Measurements from ENCODE around the gene AKNA.

The AKNA gene

GRCh38 chr9:114349713-114350480 is 37.9 kb downstream of the AKNA start:
- H3K9me3 ChIP-seq (ENCODE audit: low read length) = no peaks in the 10 kb centered on the region
- peak overlapping the region; percentile 4 for H3K9ac ChIP-seq (ENCODE audit: low read length)
- H3K36me3 ChIP-seq (ENCODE audit: insufficient read depth, low read length) = peaks cover 39% of the 10 kb centered on the region
- peaks cover 18% of the 10 kb centered on the region for H3K4me1 ChIP-seq (ENCODE audit: insufficient read depth, low read length)
- H3K27ac ChIP-seq (ENCODE audit: low read depth, low read length) = peak overlapping the region; percentile 58
- no peaks in the 10 kb centered on the region for H3K27me3 ChIP-seq (ENCODE audit: control insufficient read depth in 1 of 2, insufficient read depth in 2 of 2, low read length in 2 of 2)
- H3K4me3 ChIP-seq (ENCODE audit: low read depth in 1 of 2, low read length in 2 of 2) = no peak overlapping the region

- Histone ChIP-seq H3K36me3 (ENCODE audit: insufficient read depth, low read length) (peaks cover 46% of the 10 kb centered on the region), H3K9ac (ENCODE audit: low read length) (peak overlapping the region; percentile 4)
These were observed 38.8 kb downstream of the AKNA start for GRCh38 chr9:114348906-114349482.

GRCh38 chr9:114348261-114348905 is 39.4 kb downstream of the AKNA start:
- Histone ChIP-seq H3K27ac (ENCODE audit: low read depth, low read length) (peak overlapping the region; percentile 79), H3K4me3 (ENCODE audit: low read depth in 1 of 2, low read length in 2 of 2) (no peak overlapping the region), H3K36me3 (ENCODE audit: insufficient read depth, low read length) (peaks cover 48% of the 10 kb centered on the region), H3K27me3 (ENCODE audit: control insufficient read depth in 1 of 2, insufficient read depth in 2 of 2, low read length in 2 of 2) (no peaks in the 10 kb centered on the region), H3K9ac (ENCODE audit: low read length) (no peak overlapping the region), H3K9me3 (ENCODE audit: low read length) (no peaks in the 10 kb centered on the region), H3K4me1 (ENCODE audit: insufficient read depth, low read length) (peaks cover 28% of the 10 kb centered on the region)

More at GRCh38 chr9:114348906-114349482, 38.8 kb downstream of the AKNA start:
- peaks cover 25% of the 10 kb centered on the region for H3K4me1 ChIP-seq (ENCODE audit: insufficient read depth, low read length)
- H3K27me3 ChIP-seq (ENCODE audit: control insufficient read depth in 1 of 2, insufficient read depth in 2 of 2, low read length in 2 of 2) = no peaks in the 10 kb centered on the region
- peak overlapping the region; percentile 79 for H3K27ac ChIP-seq (ENCODE audit: low read depth, low read length)
- no peak overlapping the region for H3K4me3 ChIP-seq (ENCODE audit: low read depth in 1 of 2, low read length in 2 of 2)
- no peaks in the 10 kb centered on the region for H3K9me3 ChIP-seq (ENCODE audit: low read length)

- no peaks in the 10 kb centered on the region for H3K27me3 ChIP-seq (ENCODE audit: control insufficient read depth in 1 of 2, insufficient read depth in 2 of 2, low read length in 2 of 2)
- peaks cover 55% of the 10 kb centered on the region for H3K36me3 ChIP-seq (ENCODE audit: insufficient read depth, low read length)
- peaks cover 33% of the 10 kb centered on the region for H3K4me1 ChIP-seq (ENCODE audit: insufficient read depth, low read length)
- H3K27ac ChIP-seq (ENCODE audit: low read depth, low read length) = peak overlapping the region; percentile 79
- H3K9me3 ChIP-seq (ENCODE audit: low read length) = no peaks in the 10 kb centered on the region
- H3K9ac ChIP-seq (ENCODE audit: low read length) = no peak overlapping the region
- H3K4me3 ChIP-seq (ENCODE audit: low read depth in 1 of 2, low read length in 2 of 2) = no peak overlapping the region
These were observed 40.1 kb downstream of the AKNA start for GRCh38 chr9:114347675-114348074.

- no peaks in the 10 kb centered on the region for H3K9me3 ChIP-seq (ENCODE audit: low read length)
- no peak overlapping the region for H3K4me3 ChIP-seq (ENCODE audit: low read depth in 1 of 2, low read length in 2 of 2)
- no peak overlapping the region for H3K27ac ChIP-seq (ENCODE audit: low read depth, low read length)
- no peaks in the 10 kb centered on the region for H3K27me3 ChIP-seq (ENCODE audit: control insufficient read depth in 1 of 2, insufficient read depth in 2 of 2, low read length in 2 of 2)
- peaks cover 66% of the 10 kb centered on the region for H3K36me3 ChIP-seq (ENCODE audit: insufficient read depth, low read length)
- no peak overlapping the region for H3K9ac ChIP-seq (ENCODE audit: low read length)
- H3K4me1 ChIP-seq (ENCODE audit: insufficient read depth, low read length) = peaks cover 33% of the 10 kb centered on the region
These were observed 41.6 kb downstream of the AKNA start for GRCh38 chr9:114346146-114346545.

GRCh38 chr9:114345493-114346065 is 42.2 kb downstream of the AKNA start:
- Histone ChIP-seq H3K9ac (ENCODE audit: low read length) (no peak overlapping the region), H3K4me1 (ENCODE audit: insufficient read depth, low read length) (peaks cover 33% of the 10 kb centered on the region), H3K27ac (ENCODE audit: low read depth, low read length) (no peak overlapping the region), H3K27me3 (ENCODE audit: control insufficient read depth in 1 of 2, insufficient read depth in 2 of 2, low read length in 2 of 2) (no peaks in the 10 kb centered on the region), H3K9me3 (ENCODE audit: low read length) (no peaks in the 10 kb centered on the region), H3K36me3 (ENCODE audit: insufficient read depth, low read length) (peaks cover 66% of the 10 kb centered on the region), H3K4me3 (ENCODE audit: low read depth in 1 of 2, low read length in 2 of 2) (no peak overlapping the region)

GRCh38 chr9:114344692-114345091 is 43.1 kb downstream of the AKNA start:
- Histone ChIP-seq H3K9me3 (ENCODE audit: low read length) (no peaks in the 10 kb centered on the region), H3K4me3 (ENCODE audit: low read depth in 1 of 2, low read length in 2 of 2) (no peak overlapping the region), H3K4me1 (ENCODE audit: insufficient read depth, low read length) (peaks cover 31% of the 10 kb centered on the region), H3K27me3 (ENCODE audit: control insufficient read depth in 1 of 2, insufficient read depth in 2 of 2, low read length in 2 of 2) (no peaks in the 10 kb centered on the region), H3K27ac (ENCODE audit: low read depth, low read length) (peak overlapping the region; percentile 67), H3K9ac (ENCODE audit: low read length) (no peak overlapping the region), H3K36me3 (ENCODE audit: insufficient read depth, low read length) (peaks cover 66% of the 10 kb centered on the region)

- Histone ChIP-seq H3K27ac (ENCODE audit: low read depth, low read length) (peak overlapping the region; percentile 67), H3K9me3 (ENCODE audit: low read length) (no peaks in the 10 kb centered on the region), H3K36me3 (ENCODE audit: insufficient read depth, low read length) (peaks cover 68% of the 10 kb centered on the region), H3K9ac (ENCODE audit: low read length) (no peak overlapping the region), H3K27me3 (ENCODE audit: control insufficient read depth in 1 of 2, insufficient read depth in 2 of 2, low read length in 2 of 2) (no peaks in the 10 kb centered on the region), H3K4me3 (ENCODE audit: low read depth in 1 of 2, low read length in 2 of 2) (peak overlapping the region in 1 of 2 donors; percentile 1), H3K4me1 (ENCODE audit: insufficient read depth, low read length) (peaks cover 26% of the 10 kb centered on the region)
These were observed 43.6 kb downstream of the AKNA start for GRCh38 chr9:114344188-114344566.

GRCh38 chr9:114343471-114344187 is 44.2 kb downstream of the AKNA start:
- Histone ChIP-seq H3K4me3 (ENCODE audit: low read depth in 1 of 2, low read length in 2 of 2) (no peak overlapping the region), H3K27me3 (ENCODE audit: control insufficient read depth in 1 of 2, insufficient read depth in 2 of 2, low read length in 2 of 2) (no peaks in the 10 kb centered on the region), H3K27ac (ENCODE audit: low read depth, low read length) (peak overlapping the region; percentile 67), H3K36me3 (ENCODE audit: insufficient read depth, low read length) (peaks cover 70% of the 10 kb centered on the region), H3K4me1 (ENCODE audit: insufficient read depth, low read length) (peaks cover 23% of the 10 kb centered on the region), H3K9ac (ENCODE audit: low read length) (no peak overlapping the region), H3K9me3 (ENCODE audit: low read length) (no peaks in the 10 kb centered on the region)

- H3K36me3 ChIP-seq (ENCODE audit: insufficient read depth, low read length) = peaks cover 74% of the 10 kb centered on the region
- peak overlapping the region; percentile 63 for H3K27ac ChIP-seq (ENCODE audit: low read depth, low read length)
- H3K9ac ChIP-seq (ENCODE audit: low read length) = no peak overlapping the region
- no peaks in the 10 kb centered on the region for H3K27me3 ChIP-seq (ENCODE audit: control insufficient read depth in 1 of 2, insufficient read depth in 2 of 2, low read length in 2 of 2)
- H3K4me1 ChIP-seq (ENCODE audit: insufficient read depth, low read length) = peaks cover 15% of the 10 kb centered on the region
- H3K9me3 ChIP-seq (ENCODE audit: low read length) = no peaks in the 10 kb centered on the region
- no peak overlapping the region for H3K4me3 ChIP-seq (ENCODE audit: low read depth in 1 of 2, low read length in 2 of 2)
These were observed 44.9 kb downstream of the AKNA start for GRCh38 chr9:114342755-114343440.
